GM12892 (cell line): ENCODE measurements around the gene MYOG.

Experiments used
- POLR2A ChIP-seq: IDR thresholded peaks from 2 replicates; pipeline ENCODE4 v1.6.1; 2011; ENCODE audit warnings: low read depth, low read length, control low read depth
- POLR2AphosphoS5 ChIP-seq: IDR thresholded peaks from 2 replicates; pipeline ENCODE4 v1.6.1; 2011; ENCODE audit warnings: low read depth, low read length, control low read depth
- TAF1 ChIP-seq: IDR thresholded peaks from 2 replicates; pipeline ENCODE4 v1.6.1; 2011; ENCODE audit warnings: low read depth, mild to moderate bottlenecking, control low read depth, low read length, borderline replicate concordance

GRCh38 chr1:203100516-203100869 lies 14.7 kb upstream of the MYOG start:
- TF ChIP-seq TAF1 (no peak), POLR2AphosphoS5 (no peak), POLR2A (no peak)
